ENCODE measurements around the gene ALAS2.
"Not testable (repeated sequence)": the region's sequence is repeated elsewhere in the genome, so short reads cannot be mapped to it uniquely, and the experiment has no call there.

ALAS2 gene

GRCh38 chrX:55030271-55031205, at the start of gene ALAS2:
Gene ALAS2 (minus strand): TSS chrX:55030977. CDS start chrX:55026000, 4,977 bp downstream.
- no peak for DNase-seq

GRCh38 chrX:55074851-55075467, 44.2 kb upstream of the ALAS2 start, which contains the start of gene PAGE2B:
Gene PAGE2B (plus strand): TSS chrX:55075030. CDS start chrX:55076042, 1,012 bp downstream.
- DNase-seq: no peak

- DNase-seq: no peak
Observed at GRCh38 chrX:55072286-55072685, 41.5 kb upstream of the ALAS2 start.

GRCh38 chrX:55067180-55067579, 36.4 kb upstream of the ALAS2 start:
- DNase-seq: not testable (repeated sequence)

GRCh38 chrX:55057675-55058249, 27.0 kb upstream of the ALAS2 start:
- DNase-seq: no peak

- no peak for DNase-seq
Observed at GRCh38 chrX:55056820-55057674, 26.3 kb upstream of the ALAS2 start.

- not testable (repeated sequence) for DNase-seq
Observed at GRCh38 chrX:55050599-55050998, 19.8 kb upstream of the ALAS2 start.

GRCh38 chrX:55041514-55041913, 10.7 kb upstream of the ALAS2 start:
- DNase-seq: no peak

GRCh38 chrX:55039471-55039870, 8.7 kb upstream of the ALAS2 start:
- DNase-seq: no peak

GRCh38 chrX:55033429-55033828, 2.7 kb upstream of the ALAS2 start:
- no peak for DNase-seq

GRCh38 chrX:55029291-55029690, 1.5 kb downstream of the ALAS2 start:
- DNase-seq: no peak

GRCh38 chrX:55028611-55029010, 2.2 kb downstream of the ALAS2 start:
- no peak for DNase-seq

GRCh38 chrX:55028040-55028439, 2.7 kb downstream of the ALAS2 start:
- DNase-seq: no peak

- DNase-seq: no peak
Observed at GRCh38 chrX:55026840-55027239, 3.9 kb downstream of the ALAS2 start.

GRCh38 chrX:55026143-55026542, 4.6 kb downstream of the ALAS2 start:
- no peak for DNase-seq

GRCh38 chrX:55014897-55015299, 15.9 kb downstream of the ALAS2 start:
- DNase-seq: no peak

- DNase-seq: no peak
Observed at GRCh38 chrX:55011294-55011693, 19.5 kb downstream of the ALAS2 start.

- no peak for DNase-seq
Observed at GRCh38 chrX:55008571-55009358, 22.0 kb downstream of the ALAS2 start.

GRCh38 chrX:55007656-55008055, 23.1 kb downstream of the ALAS2 start:
- DNase-seq: no peak

- DNase-seq: no peak
Observed at GRCh38 chrX:55006827-55007621, 23.8 kb downstream of the ALAS2 start.

GRCh38 chrX:55005256-55005655, 25.5 kb downstream of the ALAS2 start:
- no peak for DNase-seq
